ENCODE data around the gene ZHX3. TPM values are rescaled to one million over a fixed set of nuclear protein-coding genes. Genes with fewer than 3 reads are reported as not detected.

The ZHX3 gene
- total and polyA plus RNA-seq, 2 of the 13 experiments (the other 11 are each of a cell fraction or from before 2014, with no cell fraction given), result 8.4 to 11.7 TPM

GRCh38 chr20:41329435-41330342 is 12.2 kb upstream of the ZHX3 start (continued):
- TF ChIP-seq THAP8 (CRISPR knock-in tag; IDR thresholded peaks at IDR 0.05; ENCODE audit: borderline replicate concordance), result no peak
- TF ChIP-seq ZBTB7A (CRISPR knock-in tag; IDR thresholded peaks at IDR 0.05), result peak; percentile 82; the same call in 1 of the 2 replicates
- no peak for TF ChIP-seq SMC3 (IDR thresholded peaks at IDR 0.05; ENCODE audit: low read length)
- 0 out of 2 replicates have a peak, but pooled peaks have one; percentile 52 for TF ChIP-seq PHF20 (CRISPR knock-in tag; IDR thresholded peaks at IDR 0.05)
- no peak for TF ChIP-seq ZNF30 (CRISPR knock-in tag; IDR thresholded peaks at IDR 0.05)
- TF ChIP-seq CHD2 (IDR thresholded peaks at IDR 0.05; ENCODE audit: low read depth, low read length), result no peak
- no peak for TF ChIP-seq FUBP1 (CRISPR knock-in tag; IDR thresholded peaks at IDR 0.05; ENCODE audit: borderline replicate concordance)
- TF ChIP-seq DPF2 (CRISPR knock-in tag; IDR thresholded peaks at IDR 0.05; ENCODE audit: borderline replicate concordance, low read depth), result no peak
- 0 out of 2 replicates have a peak, but pooled peaks have one; percentile 41 for TF ChIP-seq PRDM10 (CRISPR knock-in tag; IDR thresholded peaks at IDR 0.05; ENCODE audit: low read depth)
- TF ChIP-seq PRDM15 (CRISPR knock-in tag; IDR thresholded peaks at IDR 0.05), result no peak
- TF ChIP-seq ZNF773 (CRISPR knock-in tag; IDR thresholded peaks at IDR 0.05; ENCODE audit: borderline replicate concordance), result no peak
- TF ChIP-seq ZNF431 (CRISPR knock-in tag; IDR thresholded peaks at IDR 0.05; ENCODE audit: borderline replicate concordance, low read depth), result no peak
- peak; percentile 87 for TF ChIP-seq IKZF5 (CRISPR knock-in tag; IDR thresholded peaks at IDR 0.05)
